OCI-LY1 (cell line): ENCODE data around the gene SNED1.

Source experiments
- CTCF ChIP-seq: fragments of 200-600 bp; sonication (generic), shearing (Covaris generic); IDR thresholded peaks from 2 replicates; pipeline ENCODE4 v1.5.1; 2017; ENCODE audit warnings: mild to moderate bottlenecking, antibody characterized with exemption, low read length, moderate library complexity, mixed read lengths
- EZH2 ChIP-seq: fragments of 200-600 bp; sonication (generic), shearing (Covaris generic); IDR thresholded peaks from 2 replicates; pipeline ENCODE4 v1.8.0; 2017; ENCODE audit warnings: borderline replicate concordance, mixed run types, mild to moderate bottlenecking, antibody characterized with exemption, low read length, moderate library complexity, mixed read lengths

GRCh38 chr2:240965905-240966456 lies 32.4 kb upstream of the SNED1 start:
- TF ChIP-seq EZH2: no peak
- no peak for TF ChIP-seq CTCF
